Measurements from ENCODE around the gene ST6GALNAC6.
"Not testable (repeated sequence)": the region's sequence is repeated elsewhere in the genome, so short reads cannot be mapped to it uniquely, and the experiment has no call there.

Gene ST6GALNAC6

GRCh38 chr9:127852829-127853228 is 46.6 kb downstream of the ST6GALNAC6 start:
- no peak for DNase-seq

- no peak for DNase-seq
These were observed 49.0 kb downstream of the ST6GALNAC6 start for GRCh38 chr9:127850286-127850830.

GRCh38 chr9:127848756-127849504 is 50.5 kb downstream of the ST6GALNAC6 start:
- no peak for DNase-seq

- no peak for DNase-seq
These were observed 51.3 kb downstream of the ST6GALNAC6 start for GRCh38 chr9:127847833-127848755.

GRCh38 chr9:127847178-127847510 is 52.3 kb downstream of the ST6GALNAC6 start:
- DNase-seq: no peak

GRCh38 chr9:127846443-127847177 is 52.8 kb downstream of the ST6GALNAC6 start:
- no peak for DNase-seq

- DNase-seq: not testable (repeated sequence)
These were observed 53.8 kb downstream of the ST6GALNAC6 start for GRCh38 chr9:127845619-127846018.

GRCh38 chr9:127844821-127845359 is 54.5 kb downstream of the ST6GALNAC6 start:
- no peak for DNase-seq

- no peak for DNase-seq
These were observed 58.1 kb downstream of the ST6GALNAC6 start for GRCh38 chr9:127841087-127841835.

- DNase-seq: no peak
These were observed 60.9 kb downstream of the ST6GALNAC6 start for GRCh38 chr9:127838375-127839078.

GRCh38 chr9:127837346-127837745 is 62.1 kb downstream of the ST6GALNAC6 start:
- DNase-seq: no peak

GRCh38 chr9:127836561-127836960 is 62.8 kb downstream of the ST6GALNAC6 start:
- DNase-seq: not testable (repeated sequence)

GRCh38 chr9:127835991-127836516 is 63.3 kb downstream of the ST6GALNAC6 start:
- DNase-seq: no peak
